Activated T-cell treated with anti-CD3 and anti-CD28 coated beads, Interleukin-2, amount 50 U/mL, for 24 hours (primary cell): ENCODE results near the gene MRPL3.

ENCODE experiments used
- DNase-seq: peaks from one replicate; pipeline ENCODE4 v3.0.0-alpha.2; 2020
- H3K27ac Mint-ChIP-seq: 2 replicates; pipeline ENCODE4 v1.8.0; 2020; ENCODE audit warnings: mild to moderate bottlenecking, mixed read lengths
- H3K27me3 Mint-ChIP-seq: 2 replicates; pipeline ENCODE4 v1.8.0; 2020; ENCODE audit warnings: mixed read lengths
- H3K36me3 Mint-ChIP-seq: 2 replicates; pipeline ENCODE4 v1.8.0; 2020; ENCODE audit warnings: low read depth, mixed read lengths
- H3K4me1 Mint-ChIP-seq: 2 replicates; pipeline ENCODE4 v1.8.0; 2020; ENCODE audit warnings: low read depth, mixed read lengths
- H3K4me3 Mint-ChIP-seq: 2 replicates; pipeline ENCODE4 v1.8.0; 2020; ENCODE audit warnings: mild to moderate bottlenecking, moderate library complexity, mixed read lengths
- H3K9me3 Mint-ChIP-seq: 2 replicates; pipeline ENCODE4 v1.8.0; 2020; ENCODE audit warnings: mixed read lengths

MRPL3 gene

DNA sequence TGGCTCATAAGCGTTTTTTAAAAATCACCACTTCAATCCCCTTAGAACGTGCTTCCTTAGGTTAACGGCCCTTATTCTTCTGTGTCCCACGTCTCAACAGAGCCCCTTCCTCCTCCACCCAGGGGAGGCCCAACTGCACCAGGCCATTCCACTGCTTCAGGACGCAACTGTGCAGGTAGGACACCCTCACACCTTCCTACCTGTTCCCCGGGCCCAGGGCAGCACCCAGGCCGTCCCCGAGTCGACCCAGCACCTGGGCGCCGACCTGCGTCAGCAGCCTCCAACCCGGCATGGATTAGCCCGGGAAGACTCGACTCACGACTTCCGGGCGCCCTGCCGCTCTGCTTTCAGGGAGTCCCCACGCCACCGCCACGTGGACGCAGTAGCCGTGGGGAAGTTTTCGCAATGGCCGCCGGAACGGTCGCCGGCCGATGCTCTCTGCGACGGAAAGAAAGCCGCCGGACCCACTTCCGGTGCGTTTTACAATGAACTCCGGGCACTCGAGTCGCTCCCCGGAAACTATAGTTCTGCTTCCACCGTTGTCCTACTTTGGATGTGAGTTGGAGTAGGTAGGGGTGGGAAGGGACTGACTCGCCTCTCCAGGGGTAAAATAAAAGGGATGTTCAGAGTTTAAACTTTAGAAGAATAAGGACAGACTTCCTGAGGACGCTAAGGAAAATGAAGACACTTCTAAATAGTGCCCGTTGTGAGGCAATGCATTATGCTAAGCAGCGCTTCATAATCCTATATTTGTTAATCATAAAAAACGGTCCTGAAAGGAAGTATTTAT is at the start of gene MRPL3:
MRPL3 (minus strand) TSS at position 442 of the 790 bp plus-strand sequence; CDS start at position 292, 150 bp downstream.
- Mint-ChIP-seq H3K4me1 (peaks cover 46% of the 10 kb centered on the region), H3K9me3 (no peaks in the 10 kb centered on the region), H3K27me3 (no peaks in the 10 kb centered on the region), H3K27ac (peak within 1 kb of the TSS; percentile 98), H3K36me3 (peaks cover 48% of the 10 kb centered on the region), H3K4me3 (peak within 1 kb of the TSS; percentile 99)
- peak; percentile 89 for DNase-seq

DNA sequence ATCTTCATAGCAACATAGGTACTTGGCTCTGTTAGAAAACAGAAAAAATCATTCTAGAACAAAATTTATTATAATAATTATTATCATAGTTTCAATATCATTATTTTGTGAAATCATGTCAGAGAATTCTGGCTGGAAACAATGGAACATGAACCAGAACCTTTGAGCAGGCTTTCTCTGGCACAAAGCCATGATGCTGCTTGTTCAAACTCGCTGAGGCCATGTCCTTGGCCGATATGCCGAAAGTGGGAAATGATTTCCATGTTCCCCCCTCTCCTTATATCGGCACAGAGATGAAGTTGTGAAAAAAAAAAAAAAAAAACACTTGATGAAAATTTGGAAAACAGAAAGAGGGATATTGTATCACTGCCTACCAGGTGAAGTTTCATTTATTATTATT is 49.0 kb upstream of the MRPL3 start:
- Mint-ChIP-seq H3K4me3 (no peak overlapping the region), H3K27me3 (peaks cover 16% of the 10 kb centered on the region), H3K27ac (no peak overlapping the region), H3K9me3 (no peaks in the 10 kb centered on the region), H3K4me1 (no peaks in the 10 kb centered on the region), H3K36me3 (no peaks in the 10 kb centered on the region)
- no peak for DNase-seq

DNA sequence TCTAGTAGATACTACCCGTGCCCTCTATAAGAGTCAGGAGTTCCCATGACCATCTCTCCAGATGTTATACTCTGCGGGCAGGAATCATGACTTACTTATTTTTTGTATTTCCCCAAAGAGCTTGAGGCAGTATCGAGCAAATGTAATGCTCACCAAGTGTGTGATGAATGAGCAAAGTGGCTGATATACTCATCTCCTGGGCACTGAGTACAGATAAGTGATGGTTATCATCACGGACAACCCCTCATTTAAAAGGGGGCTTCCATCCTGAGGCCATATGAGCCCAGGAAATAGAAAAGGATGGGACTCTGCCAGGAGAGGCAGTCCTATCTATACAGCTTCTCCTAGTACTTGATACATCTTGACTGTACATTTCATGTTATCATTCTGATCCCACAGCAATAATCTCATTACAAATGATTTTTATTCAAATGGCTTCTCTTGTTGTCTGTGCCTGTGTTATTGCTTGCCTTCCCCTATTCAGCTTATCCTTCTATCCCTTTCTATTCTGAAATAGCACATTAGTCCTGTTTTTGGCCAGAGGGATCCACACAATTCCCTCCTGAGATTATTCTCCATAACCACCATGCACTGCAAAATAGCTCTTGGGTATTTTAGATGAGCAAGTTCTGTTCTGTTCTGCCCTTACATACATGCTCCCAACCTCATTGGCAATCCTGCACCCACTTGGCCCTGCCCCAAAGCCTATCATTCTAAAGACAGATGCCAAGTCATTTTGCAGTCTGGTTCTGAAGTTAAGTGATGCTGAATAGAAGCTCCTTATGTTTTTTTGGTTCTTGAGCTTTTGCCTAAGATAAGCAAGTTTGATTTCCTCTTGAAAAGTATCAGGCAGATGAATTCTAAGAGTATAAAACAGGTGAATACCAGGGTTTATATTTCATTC is 48.0 kb upstream of the MRPL3 start:
- DNase-seq: no peak
- H3K4me3 Mint-ChIP-seq: no peak overlapping the region

DNA sequence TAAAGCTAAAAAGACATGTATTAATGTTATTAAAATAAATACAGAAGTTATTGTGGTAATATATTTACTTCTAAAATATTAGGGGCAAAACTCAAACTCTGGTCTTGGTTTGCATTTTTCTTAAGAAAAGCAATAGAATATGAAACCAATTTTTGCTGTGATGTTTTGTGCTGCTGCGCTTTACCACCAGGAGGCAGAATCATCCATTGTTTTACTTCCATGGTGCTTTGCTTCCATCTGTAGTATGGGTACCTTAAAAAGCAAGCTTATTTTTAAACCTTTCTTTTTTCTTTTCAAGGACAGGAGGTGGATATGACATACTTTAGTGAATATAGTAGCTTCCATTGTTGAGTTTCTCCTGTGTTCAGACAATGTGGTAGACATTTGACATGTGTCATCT is 46.6 kb upstream of the MRPL3 start:
- Mint-ChIP-seq H3K27ac (no peak overlapping the region), H3K36me3 (no peaks in the 10 kb centered on the region), H3K4me3 (no peak overlapping the region), H3K9me3 (no peaks in the 10 kb centered on the region), H3K4me1 (no peaks in the 10 kb centered on the region), H3K27me3 (peaks cover 23% of the 10 kb centered on the region)
- DNase-seq: no peak

More for the DNA sequence above, 48.0 kb upstream of the MRPL3 start:
- Mint-ChIP-seq H3K27me3 (peaks cover 21% of the 10 kb centered on the region), H3K9me3 (no peaks in the 10 kb centered on the region), H3K36me3 (no peaks in the 10 kb centered on the region), H3K4me1 (no peaks in the 10 kb centered on the region), H3K27ac (no peak overlapping the region)

DNA sequence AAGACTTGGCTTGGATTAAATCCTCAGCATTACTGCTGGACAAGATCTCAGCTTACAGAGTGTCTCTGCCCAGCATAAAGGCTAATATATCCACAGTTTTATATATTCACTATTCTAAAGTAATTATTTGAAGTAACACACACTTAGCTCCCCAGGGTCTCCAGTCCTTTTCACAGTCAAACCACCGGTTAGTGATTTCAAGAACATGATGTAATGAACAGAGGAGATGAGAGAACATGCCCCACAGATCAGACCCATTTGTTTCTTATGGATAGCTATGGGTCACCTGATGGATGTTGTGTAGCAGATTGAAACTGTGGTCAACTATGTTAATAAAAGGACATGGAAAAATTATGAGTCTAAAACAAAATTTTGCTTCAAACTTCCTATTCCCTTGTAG is 44.8 kb upstream of the MRPL3 start:
- no peaks in the 10 kb centered on the region for H3K36me3 Mint-ChIP-seq
- H3K9me3 Mint-ChIP-seq: no peaks in the 10 kb centered on the region
- no peaks in the 10 kb centered on the region for H3K4me1 Mint-ChIP-seq
- no peak overlapping the region for H3K4me3 Mint-ChIP-seq
- no peak overlapping the region for H3K27ac Mint-ChIP-seq
- peaks cover 20% of the 10 kb centered on the region for H3K27me3 Mint-ChIP-seq
- no peak for DNase-seq

DNA sequence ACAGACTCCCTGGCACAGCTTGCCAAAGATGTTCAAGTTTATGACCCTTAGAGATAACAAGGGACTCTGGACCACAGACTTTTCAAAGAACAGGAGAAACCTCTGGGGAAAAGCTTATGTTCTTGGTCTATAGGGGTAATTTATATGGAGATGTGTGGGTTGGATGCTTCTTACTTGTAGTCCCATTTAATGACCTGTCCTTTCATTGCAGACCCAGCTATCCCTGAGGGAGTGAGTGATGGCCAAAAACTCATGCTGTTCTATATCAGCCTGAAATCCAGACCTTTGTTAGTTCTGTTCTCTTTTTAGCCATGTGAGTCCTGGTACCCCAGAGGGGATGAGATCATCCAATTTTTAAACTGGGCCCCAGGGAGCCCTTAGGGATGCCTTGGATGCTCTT is 43.7 kb upstream of the MRPL3 start:
- Mint-ChIP-seq H3K27me3 (peaks cover 24% of the 10 kb centered on the region), H3K36me3 (no peaks in the 10 kb centered on the region), H3K4me1 (no peaks in the 10 kb centered on the region), H3K9me3 (no peaks in the 10 kb centered on the region), H3K4me3 (no peak overlapping the region), H3K27ac (no peak overlapping the region)
- no peak for DNase-seq

DNA sequence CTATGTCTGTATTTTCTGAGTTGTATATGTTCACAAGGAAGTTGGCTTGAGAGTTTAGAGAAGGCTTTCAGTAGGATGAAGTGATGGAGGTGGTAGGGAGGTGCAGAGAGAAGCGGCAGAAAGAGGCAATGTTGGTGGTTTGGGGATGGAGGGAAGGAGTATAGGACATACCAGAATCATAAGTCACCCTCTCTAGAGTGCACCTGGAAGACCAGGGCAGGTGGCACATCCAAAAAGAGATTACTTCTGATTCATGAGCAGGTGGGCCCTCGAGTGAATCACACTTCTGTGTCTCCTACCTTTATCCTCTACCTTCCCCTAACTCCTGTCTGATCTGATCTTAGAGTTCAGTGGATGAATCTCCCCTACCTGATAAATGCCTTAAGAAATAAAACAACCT is 41.8 kb upstream of the MRPL3 start:
- Mint-ChIP-seq H3K36me3 (no peaks in the 10 kb centered on the region), H3K4me1 (no peaks in the 10 kb centered on the region), H3K4me3 (no peak overlapping the region), H3K27me3 (peaks cover 37% of the 10 kb centered on the region), H3K27ac (no peak overlapping the region), H3K9me3 (no peaks in the 10 kb centered on the region)
- no peak for DNase-seq

DNA sequence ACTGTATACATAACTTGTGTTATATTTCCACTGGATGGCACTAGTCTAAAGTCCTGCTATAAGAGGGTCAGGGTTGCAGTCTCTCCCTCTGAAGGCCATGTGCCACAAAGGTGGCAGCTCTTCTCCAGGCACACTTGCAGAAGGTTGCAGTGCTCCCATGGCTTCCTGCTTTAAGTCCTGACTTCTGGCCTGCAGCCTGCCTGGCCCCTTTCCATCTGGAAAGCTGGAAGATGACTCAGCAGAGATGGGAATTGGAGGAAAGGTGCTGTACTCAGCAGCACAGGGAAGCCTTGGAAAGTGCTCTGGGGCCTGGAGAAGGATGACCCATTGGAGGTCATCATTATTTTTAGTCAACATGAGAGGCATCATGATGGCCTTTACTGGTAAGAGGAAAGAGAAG is 40.9 kb upstream of the MRPL3 start:
- Mint-ChIP-seq H3K4me3 (no peak overlapping the region), H3K9me3 (no peaks in the 10 kb centered on the region), H3K27me3 (peaks cover 42% of the 10 kb centered on the region), H3K4me1 (no peaks in the 10 kb centered on the region), H3K27ac (no peak overlapping the region), H3K36me3 (no peaks in the 10 kb centered on the region)
- no peak for DNase-seq

DNA sequence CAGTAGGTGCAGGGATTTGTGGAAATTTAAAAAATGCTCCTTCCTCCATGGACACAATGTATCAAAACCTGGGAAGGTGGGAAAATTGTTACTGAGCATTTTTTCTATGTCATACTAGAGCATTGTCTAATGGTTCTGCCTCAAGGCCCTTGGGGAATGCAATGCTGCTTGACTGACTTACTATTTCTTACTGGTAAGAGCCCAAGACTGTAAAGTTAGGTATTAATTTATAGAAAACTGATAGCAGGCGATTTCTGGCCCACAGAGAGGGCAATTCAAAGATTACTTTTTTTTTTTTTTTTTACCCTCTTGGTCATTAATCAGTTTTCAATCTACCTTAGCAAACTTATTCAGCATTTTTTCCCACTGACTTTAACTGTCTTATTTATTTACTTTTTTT is 38.5 kb upstream of the MRPL3 start:
- Mint-ChIP-seq H3K4me1 (no peaks in the 10 kb centered on the region), H3K27ac (no peak overlapping the region), H3K9me3 (no peaks in the 10 kb centered on the region), H3K27me3 (peaks cover 43% of the 10 kb centered on the region), H3K36me3 (no peaks in the 10 kb centered on the region), H3K4me3 (no peak overlapping the region)
- no peak for DNase-seq

DNA sequence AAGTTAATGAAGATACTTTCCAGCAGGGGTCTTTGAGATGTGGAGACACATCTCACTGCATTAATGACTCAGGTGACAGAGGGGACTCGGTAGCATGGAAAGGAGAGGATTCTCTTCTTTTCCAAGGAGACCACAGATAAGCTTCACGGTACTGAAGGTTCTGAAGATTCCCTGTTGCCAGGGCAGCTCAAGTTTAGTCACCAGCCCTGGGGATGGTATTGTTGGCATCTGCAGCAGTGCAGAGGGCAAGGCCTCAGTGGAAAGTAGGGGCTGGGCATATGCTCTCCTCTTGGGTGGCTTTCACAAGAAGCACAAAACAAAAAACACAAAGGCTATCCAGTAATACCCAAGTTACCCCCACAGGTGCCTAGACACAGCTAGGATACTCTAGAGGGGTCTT is 38.0 kb upstream of the MRPL3 start:
- peaks cover 45% of the 10 kb centered on the region for H3K27me3 Mint-ChIP-seq
- H3K9me3 Mint-ChIP-seq: no peaks in the 10 kb centered on the region
- no peaks in the 10 kb centered on the region for H3K4me1 Mint-ChIP-seq
- no peak overlapping the region for H3K4me3 Mint-ChIP-seq
- DNase-seq: no peak
- H3K36me3 Mint-ChIP-seq: no peaks in the 10 kb centered on the region
- H3K27ac Mint-ChIP-seq: no peak overlapping the region

DNA sequence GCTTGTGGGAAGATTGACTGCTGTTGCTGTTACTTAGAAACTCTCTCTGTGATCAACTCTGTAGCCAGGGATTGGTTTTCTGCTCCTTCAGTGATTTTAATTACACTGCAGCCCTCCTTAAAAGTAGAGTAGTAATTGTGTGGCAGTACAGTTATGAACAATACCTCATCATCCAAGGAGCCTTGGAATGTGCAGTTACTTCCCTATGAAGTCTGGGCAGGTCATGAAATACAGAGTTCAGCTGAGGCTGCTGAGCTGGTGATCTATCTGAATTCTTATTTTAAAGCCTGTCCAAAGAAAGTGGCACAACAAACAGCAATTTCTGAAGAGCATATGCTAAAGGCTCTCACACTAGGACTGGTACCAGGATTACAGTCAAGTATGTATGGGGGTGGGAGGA is 37.4 kb upstream of the MRPL3 start:
- no peaks in the 10 kb centered on the region for H3K4me1 Mint-ChIP-seq
- no peaks in the 10 kb centered on the region for H3K36me3 Mint-ChIP-seq
- peaks cover 49% of the 10 kb centered on the region for H3K27me3 Mint-ChIP-seq
- DNase-seq: no peak
- H3K27ac Mint-ChIP-seq: no peak overlapping the region
- H3K9me3 Mint-ChIP-seq: no peaks in the 10 kb centered on the region
- H3K4me3 Mint-ChIP-seq: no peak overlapping the region

DNA sequence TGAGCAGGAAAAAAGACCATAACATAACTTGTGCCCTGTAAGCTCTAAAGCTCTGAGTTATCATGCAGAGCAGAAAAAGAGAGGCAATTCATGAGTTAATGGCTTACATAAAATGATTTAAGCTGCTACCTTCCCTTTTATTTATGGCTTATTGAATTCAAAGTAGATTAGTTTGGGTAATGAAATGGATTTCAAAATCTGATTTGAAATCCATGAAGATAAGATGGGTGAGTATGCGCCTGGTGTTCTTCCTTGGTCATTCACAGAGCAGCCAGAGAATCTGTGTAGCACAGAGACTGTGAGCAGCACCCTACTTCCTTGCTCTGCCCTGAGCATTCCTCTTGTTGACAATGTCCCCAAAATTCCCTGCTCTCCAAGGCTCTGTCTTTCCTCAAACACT is 36.2 kb upstream of the MRPL3 start:
- peaks cover 44% of the 10 kb centered on the region for H3K27me3 Mint-ChIP-seq
- no peaks in the 10 kb centered on the region for H3K36me3 Mint-ChIP-seq
- H3K4me1 Mint-ChIP-seq: no peaks in the 10 kb centered on the region

DNA sequence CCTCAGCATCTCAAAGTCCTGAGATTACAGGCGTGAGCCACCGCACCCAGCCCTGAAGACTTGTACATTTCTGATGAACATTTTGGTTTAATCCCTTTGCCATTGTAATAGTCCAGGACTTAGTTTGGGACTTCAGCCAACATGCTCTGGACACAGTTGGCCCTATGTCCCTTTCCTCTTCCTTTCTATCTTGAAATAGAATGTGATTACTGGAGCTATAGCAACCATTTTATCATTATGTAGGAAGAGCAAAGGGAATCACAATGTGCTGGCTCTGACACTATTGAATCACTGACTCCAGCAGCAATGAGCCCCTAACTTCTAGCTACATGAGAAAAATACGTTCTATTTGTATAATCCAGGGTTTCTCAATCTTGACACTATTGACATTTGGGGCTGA is 34.8 kb upstream of the MRPL3 start:
- no peaks in the 10 kb centered on the region for H3K36me3 Mint-ChIP-seq
- H3K27me3 Mint-ChIP-seq: peaks cover 43% of the 10 kb centered on the region
- no peak overlapping the region for H3K4me3 Mint-ChIP-seq
- H3K27ac Mint-ChIP-seq: no peak overlapping the region
- H3K9me3 Mint-ChIP-seq: no peaks in the 10 kb centered on the region
- no peak for DNase-seq
- no peaks in the 10 kb centered on the region for H3K4me1 Mint-ChIP-seq

More for the DNA sequence above, 36.2 kb upstream of the MRPL3 start:
- no peak for DNase-seq
- no peak overlapping the region for H3K27ac Mint-ChIP-seq
- H3K4me3 Mint-ChIP-seq: no peak overlapping the region
- H3K9me3 Mint-ChIP-seq: no peaks in the 10 kb centered on the region

DNA sequence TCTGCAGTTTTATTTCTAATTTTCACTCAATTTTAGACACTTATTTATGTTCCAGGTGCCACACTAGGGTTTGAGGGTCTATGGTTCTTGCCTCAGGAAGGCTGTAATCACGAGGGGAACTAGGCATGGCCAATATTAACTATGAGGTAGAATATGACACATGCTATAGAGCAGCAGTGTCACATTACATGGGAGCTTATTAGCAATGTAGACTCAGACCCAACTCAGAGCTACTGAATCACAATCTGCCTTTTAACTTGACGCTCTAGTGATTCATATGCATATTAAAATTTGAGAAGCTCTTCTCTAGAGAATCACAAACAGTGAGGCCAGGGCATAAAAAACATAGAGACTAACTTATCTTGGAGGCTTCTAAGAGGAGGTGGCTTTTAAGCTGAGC is 32.8 kb upstream of the MRPL3 start:
- Mint-ChIP-seq H3K27ac (no peak overlapping the region), H3K9me3 (no peaks in the 10 kb centered on the region), H3K4me3 (no peak overlapping the region), H3K27me3 (peaks cover 44% of the 10 kb centered on the region), H3K36me3 (no peaks in the 10 kb centered on the region), H3K4me1 (no peaks in the 10 kb centered on the region)
- no peak for DNase-seq

DNA sequence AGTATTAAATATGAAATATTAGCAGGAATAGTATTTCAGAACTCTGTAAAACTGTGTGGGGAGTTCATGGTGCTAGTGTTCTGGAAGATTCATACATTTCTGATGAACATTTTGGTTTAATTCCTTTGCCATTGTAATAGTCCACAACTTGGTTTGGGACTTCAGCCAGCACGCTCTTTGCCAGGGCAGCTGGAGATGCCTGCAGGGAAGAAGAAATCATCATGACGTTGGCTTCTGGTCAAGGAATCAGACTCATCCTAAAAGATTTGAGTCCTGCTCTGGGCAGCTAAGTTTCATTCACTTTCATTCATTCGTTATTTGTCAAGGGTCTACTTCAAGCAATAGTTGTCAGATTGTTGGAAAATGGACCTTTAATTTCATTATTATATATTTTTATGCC is 32.4 kb upstream of the MRPL3 start:
- H3K27ac Mint-ChIP-seq: no peak overlapping the region
- DNase-seq: no peak
- peaks cover 39% of the 10 kb centered on the region for H3K27me3 Mint-ChIP-seq
- no peaks in the 10 kb centered on the region for H3K9me3 Mint-ChIP-seq
- no peaks in the 10 kb centered on the region for H3K36me3 Mint-ChIP-seq
- H3K4me3 Mint-ChIP-seq: no peak overlapping the region
- no peaks in the 10 kb centered on the region for H3K4me1 Mint-ChIP-seq
